ENCODE data around the gene SLC47A2. TPM values are rescaled to one million over a fixed set of nuclear protein-coding genes. Genes with fewer than 3 reads are reported as not detected.

Gene SLC47A2
- total and polyA plus RNA-seq, 9 of the 15 experiments (the other 6 are each of a cell fraction or from before 2014, with no cell fraction given) = not detected

DNA sequence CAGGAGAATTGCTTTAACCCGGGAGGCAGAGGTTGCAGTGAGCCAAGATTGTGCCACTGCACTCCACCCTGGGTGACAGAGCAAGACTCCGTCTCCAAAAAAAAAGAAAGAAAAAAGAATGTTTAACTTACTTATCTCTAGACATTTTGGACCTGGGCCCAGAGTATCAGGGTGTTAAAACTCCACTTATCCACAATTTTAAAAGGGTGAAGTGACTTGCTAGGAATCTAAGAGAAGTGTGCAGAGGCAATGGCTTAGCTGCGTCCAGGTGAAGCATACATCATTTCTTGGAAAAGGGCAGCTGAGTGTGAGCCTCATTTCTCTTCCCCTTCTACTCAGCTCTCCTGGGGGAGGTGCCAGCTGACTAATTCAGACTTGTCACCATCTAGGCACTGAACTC, 42.8 kb downstream of the SLC47A2 start:
- Histone ChIP-seq H3K4me3 (no peak overlapping the region), H3K9me1 (ENCODE audit: control insufficient read depth, insufficient read depth, low read length) (no peaks in the 10 kb centered on the region), H3K9me3 (replicated peaks; ENCODE audit: control insufficient read depth, insufficient read depth, low read depth, low read length) (no peaks in the 10 kb centered on the region), H3K27ac (ENCODE audit: extremely low read depth, low read depth, low read length) (no peak overlapping the region), H3K9ac (ENCODE audit: insufficient read depth in 1 of 2, low read depth in 2 of 2, low read length in 2 of 2) (no peak overlapping the region), H3K4me2 (ENCODE audit: insufficient read depth, low read length) (no peak overlapping the region), H4K20me1 (replicated peaks; ENCODE audit: control insufficient read depth, insufficient read depth, low read length) (no peaks in the 10 kb centered on the region), H3K36me3 (ENCODE audit: control insufficient read depth, insufficient read depth, low read length) (no peaks in the 10 kb centered on the region), H3K4me1 (replicated peaks in 1 of 2; ENCODE audit: control insufficient read depth in 2 of 2, insufficient read depth in 2 of 2, low read length in 2 of 2) (no peaks in the 10 kb centered on the region; a peak in 1 of 5 replicates), H3K27me3 (ENCODE audit: control insufficient read depth in 2 of 2, insufficient read depth in 2 of 2, low read length in 2 of 2) (0 out of 5 replicates have a peak, but pooled peaks cover 0 to 4% of the 10 kb centered on the region in 2 experiments), H3K79me2 (ENCODE audit: control insufficient read depth, insufficient read depth, low read length) (no peaks in the 10 kb centered on the region), H2AFZ (ENCODE audit: low read depth, low read length) (no peak overlapping the region)
- ATAC-seq (no peak), FAIRE-seq (no peak), DNase-seq (ENCODE audit: extremely low read depth in 1 of 4, low spot score in 3 of 4) (no peak)
- CTCF ChIA-PET (ENCODE audit: low intra/inter-chr PET ratio) = no interaction called here
- no TSS peak for BruUV-seq (replicated peaks)
- POLR2A ChIA-PET = no interaction called here
- intact Hi-C loops (cut with micrococcal nuclease) (loop anchor here (10.0 kb wide), 1 partner anchor 159 kb away; no protein-coding TSS in a partner anchor), in situ Hi-C loops (cut with MboI) (no loop called here)
- TF ChIP-seq ZNF551 (CRISPR knock-in tag; IDR thresholded peaks at IDR 0.05) (no peak), GTF2E2 (tag; IDR thresholded peaks at IDR 0.05) (no peak), ZNF79 (CRISPR knock-in tag; IDR thresholded peaks at IDR 0.05; ENCODE audit: low read depth) (no peak), ARID3A (IDR thresholded peaks at IDR 0.05; ENCODE audit: borderline replicate concordance, low read depth, low read length) (no peak), TAF7 (tag; IDR thresholded peaks at IDR 0.05) (no peak), ZKSCAN8 (CRISPR knock-in tag; IDR thresholded peaks at IDR 0.05) (no peak), RBM22 (IDR thresholded peaks at IDR 0.05; ENCODE audit: low read depth, low read length, poor library complexity, severe bottlenecking) (no peak), FOXP1 (CRISPR knock-in tag; IDR thresholded peaks at IDR 0.05) (no peak), SIN3B (IDR thresholded peaks at IDR 0.05; ENCODE audit: low read depth) (no peak), POLR2AphosphoS2 (IDR thresholded peaks at IDR 0.05; ENCODE audit: low read length) (no peak), CTBP1 (IDR thresholded peaks at IDR 0.05; ENCODE audit: borderline replicate concordance) (no peak), YBX1 (IDR thresholded peaks at IDR 0.05) (no peak), NELFE (IDR thresholded peaks at IDR 0.05; ENCODE audit: insufficient read depth, insufficient read length) (no peak)
- 0% methylated on average over 2 of the region's 3 CpGs for WGBS (ENCODE audit: insufficient coverage, low coverage, missing lambda C conversion rate)
